Neutrophil (primary cell): Measurements from ENCODE around the gene MYO5B.

Source experiments
- H3K27ac ChIP-seq: fragments of 200-600 bp; sonication (generic); 2 replicates; pipeline ENCODE4 v1.5.1; 2016; ENCODE audit warnings: mild to moderate bottlenecking, moderate library complexity
- H3K27me3 ChIP-seq: fragments of 200-600 bp; sonication (generic); 2 replicates; pipeline ENCODE4 v1.6.0; 2016; ENCODE audit warnings: mild to moderate bottlenecking
- H3K36me3 ChIP-seq: fragments of 200-600 bp; sonication (generic); 2 replicates; pipeline ENCODE4 v1.5.1; 2017
- H3K4me1 ChIP-seq, 2 experiments: fragments of 200-600 bp in 1 of 2; sonication (generic) in 1 of 2; 1 replicate in 1 of 2; 2 replicates in 1 of 2; pipeline versions ENCODE4 v1.5.1 to v1.6.1; 2013 to 2016; ENCODE audit warnings: low read depth in 1 of 2, low read length in 1 of 2, mild to moderate bottlenecking in 1 of 2, moderate library complexity in 1 of 2; ENCODE audit not compliant: control insufficient read depth in 1 of 2, insufficient read depth in 1 of 2
- H3K4me3 ChIP-seq, 2 experiments: fragments of 200-600 bp in 1 of 2; sonication (generic) in 1 of 2; 1 replicate in 1 of 2; 2 replicates in 1 of 2; pipeline ENCODE4 v1.5.1; 2013 to 2016; ENCODE audit warnings: low read depth in 1 of 2, low read length in 1 of 2, mild to moderate bottlenecking in 1 of 2, moderate library complexity in 1 of 2
- H3K9me3 ChIP-seq: fragments of 200-600 bp; sonication (generic); 2 replicates; pipeline ENCODE4 v1.5.1; 2016
- TF ChIP-seq, protein P1 (sequence below): fragments of 200-600 bp; sonication (generic); IDR thresholded peaks from 2 replicates; pipeline ENCODE4 v1.5.1; 2016; ENCODE audit warnings: antibody characterized with exemption

MYO5B gene

DNA sequence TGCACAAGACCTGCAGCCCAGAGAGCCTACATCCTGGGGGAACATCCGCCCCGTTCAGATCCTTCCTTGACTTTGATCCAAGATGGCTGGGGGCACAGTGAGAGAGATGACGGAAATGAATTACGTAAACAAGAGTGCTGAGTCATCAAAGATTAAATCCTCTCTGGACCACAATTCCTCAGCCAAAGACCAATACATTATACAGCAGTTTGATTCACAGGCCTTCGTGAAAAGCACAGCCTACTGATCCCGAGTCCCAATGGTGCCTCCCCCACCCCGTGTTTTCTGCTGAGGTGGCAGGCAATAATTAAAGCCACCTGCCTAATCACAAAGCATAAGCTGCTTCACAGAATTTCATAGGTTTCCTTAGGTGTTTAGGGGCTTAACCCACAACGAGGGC lies 43.0 kb downstream of the MYO5B start:
- Histone ChIP-seq H3K27ac (no peak overlapping the region), H3K4me3 (no peak overlapping the region), H3K9me3 (no peaks in the 10 kb centered on the region), H3K4me1 (no peaks in the 10 kb centered on the region), H3K36me3 (no peaks in the 10 kb centered on the region), H3K27me3 (no peaks in the 10 kb centered on the region)
- TF ChIP-seq, protein P1, sequence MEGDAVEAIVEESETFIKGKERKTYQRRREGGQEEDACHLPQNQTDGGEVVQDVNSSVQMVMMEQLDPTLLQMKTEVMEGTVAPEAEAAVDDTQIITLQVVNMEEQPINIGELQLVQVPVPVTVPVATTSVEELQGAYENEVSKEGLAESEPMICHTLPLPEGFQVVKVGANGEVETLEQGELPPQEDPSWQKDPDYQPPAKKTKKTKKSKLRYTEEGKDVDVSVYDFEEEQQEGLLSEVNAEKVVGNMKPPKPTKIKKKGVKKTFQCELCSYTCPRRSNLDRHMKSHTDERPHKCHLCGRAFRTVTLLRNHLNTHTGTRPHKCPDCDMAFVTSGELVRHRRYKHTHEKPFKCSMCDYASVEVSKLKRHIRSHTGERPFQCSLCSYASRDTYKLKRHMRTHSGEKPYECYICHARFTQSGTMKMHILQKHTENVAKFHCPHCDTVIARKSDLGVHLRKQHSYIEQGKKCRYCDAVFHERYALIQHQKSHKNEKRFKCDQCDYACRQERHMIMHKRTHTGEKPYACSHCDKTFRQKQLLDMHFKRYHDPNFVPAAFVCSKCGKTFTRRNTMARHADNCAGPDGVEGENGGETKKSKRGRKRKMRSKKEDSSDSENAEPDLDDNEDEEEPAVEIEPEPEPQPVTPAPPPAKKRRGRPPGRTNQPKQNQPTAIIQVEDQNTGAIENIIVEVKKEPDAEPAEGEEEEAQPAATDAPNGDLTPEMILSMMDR = no peak

DNA sequence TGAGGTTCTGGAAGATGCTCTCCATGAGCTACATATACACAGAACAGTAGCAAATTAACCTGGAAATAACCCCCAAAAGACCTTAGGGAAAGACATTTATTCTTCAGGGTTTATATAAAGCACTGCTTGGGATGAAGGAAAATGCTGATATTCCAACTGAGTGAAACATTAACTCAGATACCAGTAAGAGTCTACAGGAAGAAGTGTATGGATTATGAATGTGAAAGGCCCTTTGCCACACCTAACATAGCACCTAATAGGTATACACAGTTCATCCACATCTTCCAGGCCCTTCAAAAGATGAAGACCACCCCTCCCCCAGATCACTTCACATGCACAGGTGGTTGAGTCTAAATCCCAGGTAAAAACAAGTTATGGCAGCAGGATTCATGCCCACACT lies 50.4 kb downstream of the MYO5B start:
- TF ChIP-seq, protein P1 = no peak
- Histone ChIP-seq H3K36me3 (no peaks in the 10 kb centered on the region), H3K27me3 (no peaks in the 10 kb centered on the region), H3K27ac (no peak overlapping the region), H3K4me3 (no peak overlapping the region), H3K9me3 (no peaks in the 10 kb centered on the region), H3K4me1 (no peaks in the 10 kb centered on the region)

DNA sequence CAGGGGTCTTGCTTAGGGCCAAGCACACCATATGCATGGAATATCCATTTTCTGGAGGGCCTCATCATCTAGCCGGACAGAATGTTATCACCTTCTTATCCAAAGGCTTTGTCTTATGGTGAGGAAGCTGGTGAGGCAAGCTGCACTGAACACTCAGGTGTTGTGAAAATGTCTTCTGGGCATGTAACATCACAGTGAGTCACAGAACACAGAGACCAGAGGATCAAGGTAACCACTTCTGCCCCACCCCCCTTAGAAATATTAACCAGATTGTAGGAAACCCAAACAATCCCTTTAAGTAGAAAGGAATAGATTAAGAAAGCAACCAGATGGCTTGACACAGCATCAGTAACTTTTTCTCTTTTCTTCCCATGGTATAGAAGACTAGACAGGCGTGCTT lies 51.1 kb downstream of the MYO5B start:
- H3K27me3 ChIP-seq = no peaks in the 10 kb centered on the region
- H3K27ac ChIP-seq = no peak overlapping the region
- no peaks in the 10 kb centered on the region for H3K4me1 ChIP-seq
- H3K9me3 ChIP-seq = no peaks in the 10 kb centered on the region
- no peaks in the 10 kb centered on the region for H3K36me3 ChIP-seq
- no peak overlapping the region for H3K4me3 ChIP-seq
- TF ChIP-seq, protein P1 = no peak

DNA sequence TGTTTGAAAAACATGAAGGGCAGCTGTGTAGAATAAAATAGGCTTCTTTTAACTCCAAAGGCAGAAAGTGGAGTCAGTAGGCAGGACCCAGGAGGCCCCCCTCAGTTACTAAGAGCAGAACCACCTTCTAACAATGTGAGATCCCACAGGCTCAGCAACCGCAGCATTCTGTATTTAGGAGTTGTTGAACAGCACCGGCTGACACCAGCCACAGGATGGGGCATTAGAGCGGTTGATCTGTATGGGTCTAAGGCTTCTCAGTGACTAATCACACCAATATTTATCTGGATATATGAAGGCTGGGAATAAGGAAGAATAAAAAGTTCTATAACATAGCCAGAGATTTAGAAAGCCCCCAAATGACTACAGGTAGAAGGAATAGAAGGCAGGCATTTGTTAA lies 51.7 kb downstream of the MYO5B start:
- TF ChIP-seq, protein P1 = no peak
- Histone ChIP-seq H3K36me3 (no peaks in the 10 kb centered on the region), H3K4me1 (no peaks in the 10 kb centered on the region), H3K27ac (no peak overlapping the region), H3K27me3 (no peaks in the 10 kb centered on the region), H3K9me3 (no peaks in the 10 kb centered on the region), H3K4me3 (no peak overlapping the region)

DNA sequence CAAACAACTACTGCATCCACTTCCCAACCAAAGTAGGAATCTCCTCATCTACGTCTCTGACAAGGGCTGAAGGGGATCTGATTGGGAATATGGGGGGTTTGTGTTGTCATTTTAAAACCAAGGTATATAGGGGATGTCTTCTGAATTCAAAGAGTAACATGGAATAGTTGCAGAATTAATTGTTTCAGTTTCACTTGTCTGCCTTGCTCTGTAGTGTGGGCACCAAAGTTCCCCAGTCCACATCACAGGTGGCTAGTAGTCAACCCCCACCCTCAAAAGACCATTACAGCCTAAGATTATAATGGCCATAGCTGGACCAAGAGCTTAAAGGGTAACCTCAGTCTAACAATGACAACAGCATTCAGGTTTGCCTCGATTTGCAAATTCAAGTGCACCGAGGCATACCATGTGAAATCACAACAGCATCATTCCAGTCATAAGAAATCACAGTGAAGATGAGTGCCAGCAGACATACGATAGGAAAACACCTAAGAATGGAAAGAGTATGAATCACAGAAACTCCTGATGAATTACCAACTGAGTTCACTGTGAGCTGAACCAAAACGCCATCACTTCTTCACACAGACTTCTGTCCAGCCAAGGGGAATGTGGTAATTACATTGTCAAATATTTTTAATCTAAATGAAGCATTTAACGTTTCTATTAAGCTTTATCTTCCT lies 52.4 kb downstream of the MYO5B start:
- Histone ChIP-seq H3K4me1 (no peaks in the 10 kb centered on the region), H3K27ac (no peak overlapping the region), H3K9me3 (no peaks in the 10 kb centered on the region), H3K36me3 (no peaks in the 10 kb centered on the region), H3K27me3 (no peaks in the 10 kb centered on the region), H3K4me3 (no peak overlapping the region)
- TF ChIP-seq, protein P1 = no peak
